ENCODE data around the gene SIGLEC14.
A peak's percentile ranks its signal among the peaks of the same experiment; 100 is the strongest.

SIGLEC14 gene

DNA sequence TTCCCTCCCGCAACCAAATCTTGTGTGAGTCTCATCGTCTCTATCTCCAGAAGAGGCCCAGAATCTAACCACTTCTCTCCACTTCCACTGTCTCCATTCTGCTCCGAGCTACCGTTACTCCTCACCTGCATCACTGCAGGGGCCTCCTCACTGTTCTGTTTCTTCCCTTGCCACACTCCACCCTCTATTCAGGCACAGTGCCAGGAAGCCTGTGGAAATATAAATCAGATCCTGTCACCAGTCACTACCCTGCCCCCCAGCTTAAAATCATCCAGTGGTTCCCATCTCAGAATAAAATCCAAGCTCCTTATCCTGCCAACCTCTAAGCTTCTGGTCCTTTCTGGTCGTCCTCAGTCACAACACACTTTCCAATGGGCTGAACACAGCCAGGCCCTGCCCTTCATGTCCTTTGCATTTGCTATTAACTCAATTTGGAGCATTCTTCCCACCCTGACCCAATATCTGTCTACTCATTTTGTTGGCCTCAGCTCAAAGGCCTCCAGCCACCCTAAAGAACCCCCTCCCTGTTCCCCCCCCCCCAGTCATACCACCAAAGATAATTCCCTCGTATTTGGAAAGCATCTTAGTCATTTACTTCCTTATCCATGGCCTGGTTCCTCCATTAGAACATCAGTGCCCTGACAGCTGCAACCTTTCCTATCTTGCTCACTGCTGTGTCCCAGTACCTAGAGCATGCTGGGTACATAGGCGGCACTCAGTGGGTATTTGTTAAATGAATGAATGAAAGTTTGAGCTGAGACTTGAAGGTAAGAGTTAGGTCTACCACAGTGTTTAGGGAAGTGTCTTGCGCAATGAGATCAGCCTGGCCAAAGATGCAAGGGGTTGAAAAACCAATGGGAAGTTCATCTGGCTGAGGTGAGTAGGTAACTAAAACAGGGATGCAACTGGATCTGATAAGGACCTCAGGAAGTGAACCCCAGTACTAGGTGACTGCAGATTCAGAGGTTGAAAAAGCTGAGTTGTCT, 51.1 kb downstream of the SIGLEC14 start:
- no peak for DNase-seq (ENCODE audit: low spot score)
- TF ChIP-seq, protein P1, sequence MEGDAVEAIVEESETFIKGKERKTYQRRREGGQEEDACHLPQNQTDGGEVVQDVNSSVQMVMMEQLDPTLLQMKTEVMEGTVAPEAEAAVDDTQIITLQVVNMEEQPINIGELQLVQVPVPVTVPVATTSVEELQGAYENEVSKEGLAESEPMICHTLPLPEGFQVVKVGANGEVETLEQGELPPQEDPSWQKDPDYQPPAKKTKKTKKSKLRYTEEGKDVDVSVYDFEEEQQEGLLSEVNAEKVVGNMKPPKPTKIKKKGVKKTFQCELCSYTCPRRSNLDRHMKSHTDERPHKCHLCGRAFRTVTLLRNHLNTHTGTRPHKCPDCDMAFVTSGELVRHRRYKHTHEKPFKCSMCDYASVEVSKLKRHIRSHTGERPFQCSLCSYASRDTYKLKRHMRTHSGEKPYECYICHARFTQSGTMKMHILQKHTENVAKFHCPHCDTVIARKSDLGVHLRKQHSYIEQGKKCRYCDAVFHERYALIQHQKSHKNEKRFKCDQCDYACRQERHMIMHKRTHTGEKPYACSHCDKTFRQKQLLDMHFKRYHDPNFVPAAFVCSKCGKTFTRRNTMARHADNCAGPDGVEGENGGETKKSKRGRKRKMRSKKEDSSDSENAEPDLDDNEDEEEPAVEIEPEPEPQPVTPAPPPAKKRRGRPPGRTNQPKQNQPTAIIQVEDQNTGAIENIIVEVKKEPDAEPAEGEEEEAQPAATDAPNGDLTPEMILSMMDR (IDR thresholded peaks at IDR 0.05; ENCODE audit: extremely low read depth, insufficient read depth, missing control alignments), result no peak
- in situ Hi-C loops (cut with MboI; ENCODE audit: low pct_unique_long_range_greater_than_20kb, low sequenced_read_pairs, unreplicated experiment), result no loop called here

DNA sequence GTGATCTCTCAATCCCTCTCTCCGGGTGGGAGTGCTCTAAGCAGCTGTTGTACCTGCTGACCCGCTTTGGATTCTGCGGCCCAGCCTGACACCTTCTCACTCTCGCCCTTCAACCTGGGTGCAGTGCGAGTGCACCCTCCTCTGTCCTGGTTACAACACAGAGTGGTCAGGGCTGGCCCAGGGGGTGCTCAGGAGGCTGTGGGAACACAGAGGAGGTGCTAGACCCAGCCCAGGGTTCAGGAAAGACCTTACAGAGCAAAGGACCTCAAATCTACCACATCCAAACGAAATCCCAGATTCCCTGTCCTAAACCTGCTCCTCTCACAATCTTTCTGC, 51.9 kb downstream of the SIGLEC14 start:
- in situ Hi-C loops (cut with MboI; ENCODE audit: low pct_unique_long_range_greater_than_20kb, low sequenced_read_pairs, unreplicated experiment), result no loop called here
- TF ChIP-seq, protein P1 (IDR thresholded peaks at IDR 0.05; ENCODE audit: extremely low read depth, insufficient read depth, missing control alignments), result no peak
- no peak for DNase-seq (ENCODE audit: low spot score)

DNA sequence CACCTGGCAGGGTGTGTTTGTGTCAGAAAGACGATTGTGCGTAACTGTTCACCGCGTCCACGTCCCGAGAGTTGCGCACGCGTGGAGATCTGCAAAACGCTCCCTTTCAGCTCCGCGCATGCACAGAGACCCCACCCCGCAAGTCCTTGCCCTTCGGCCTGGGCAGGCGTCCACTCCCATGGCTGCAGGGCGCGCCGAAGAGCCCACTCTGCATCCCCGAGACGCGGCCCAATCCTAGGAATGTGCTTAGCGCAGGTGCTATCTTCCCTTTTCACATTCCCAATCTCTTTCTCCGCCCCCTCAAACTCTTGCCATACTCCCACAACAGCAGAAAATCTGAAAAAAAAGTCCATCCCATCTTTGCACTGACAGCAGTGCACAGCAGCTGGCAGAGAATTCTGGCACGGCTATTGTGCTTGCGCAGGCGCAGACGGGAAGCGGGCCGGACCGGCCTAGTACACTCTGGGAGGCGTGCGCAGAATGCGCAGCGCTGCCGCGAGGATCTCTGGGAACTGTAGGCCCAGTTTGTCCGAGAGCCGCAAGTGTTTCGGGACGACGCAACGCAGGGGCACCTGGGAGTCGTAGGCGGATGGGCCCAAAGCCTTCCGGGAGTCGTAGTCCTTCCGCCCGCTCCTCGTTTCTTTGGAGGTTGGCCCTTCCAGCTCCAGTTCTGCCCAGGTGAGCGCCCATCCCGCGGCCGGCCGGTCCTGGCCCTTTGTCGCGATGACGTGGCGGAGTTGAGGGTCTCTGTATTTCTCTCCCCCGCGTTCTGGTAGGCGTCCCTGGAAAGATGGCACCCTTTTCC, 52.5 kb downstream of the SIGLEC14 start:
- DNase-seq (ENCODE audit: low spot score), result peak; percentile 94
- TF ChIP-seq, protein P1 (IDR thresholded peaks at IDR 0.05; ENCODE audit: extremely low read depth, insufficient read depth, missing control alignments), result no peak
- in situ Hi-C loops (cut with MboI; ENCODE audit: low pct_unique_long_range_greater_than_20kb, low sequenced_read_pairs, unreplicated experiment), result no loop called here

- in situ Hi-C loops (cut with MboI; ENCODE audit: low pct_unique_long_range_greater_than_20kb, low sequenced_read_pairs, unreplicated experiment), result no loop called here
- DNase-seq (ENCODE audit: low spot score), result no peak
- TF ChIP-seq, protein P1 (IDR thresholded peaks at IDR 0.05; ENCODE audit: extremely low read depth, insufficient read depth, missing control alignments), result no peak
These were observed 53.3 kb downstream of the SIGLEC14 start for GRCh38 chr19:51593138-51593890.
